Activated T-helper 1 cell treated with anti-CD3 and anti-CD28 coated beads, Interleukin-12 subunit alpha, Interleukin-12 subunit beta, Interleukin-2, Interleukin-4 antibody, amounts not matched to agents 30 ng/mL and 10 ng/mL and 1 ng/mL, durations not matched to agents 14 hours and 24 hours and 36 hours (primary cell): Measurements from ENCODE around the gene CACNA1C. TPM values are rescaled to one million over a fixed set of nuclear protein-coding genes. Genes with fewer than 3 reads are reported as not detected.

Experiments
- DNase-seq: peaks from one replicate; pipeline ENCODE4 v3.0.0; 2021; ENCODE audit warnings: low spot score
- H3K27ac Mint-ChIP-seq: one replicate; pipeline ENCODE4 v1.8.0; 2021; ENCODE audit warnings: mild to moderate bottlenecking, mixed read lengths
- H3K27me3 Mint-ChIP-seq: one replicate; pipeline ENCODE4 v1.8.0; 2022; ENCODE audit warnings: mild to moderate bottlenecking, moderate library complexity, mixed read lengths; ENCODE audit not compliant: insufficient read depth
- H3K36me3 Mint-ChIP-seq: one replicate; pipeline ENCODE4 v1.8.0; 2021; ENCODE audit warnings: low read depth, mixed read lengths
- H3K4me1 Mint-ChIP-seq: one replicate; pipeline ENCODE4 v1.8.0; 2021; ENCODE audit warnings: low read depth, mixed read lengths
- H3K4me3 Mint-ChIP-seq: one replicate; pipeline ENCODE4 v1.8.0; 2021; ENCODE audit warnings: mild to moderate bottlenecking, moderate library complexity, mixed read lengths
- H3K9me3 Mint-ChIP-seq: one replicate; pipeline ENCODE4 v1.8.0; 2021; ENCODE audit warnings: mixed read lengths
- intact Hi-C: fragments of 100-400 bp; cut with micrococcal nuclease; formaldehyde crosslinking; loops from one replicate; pipeline ENCODE4 v1.15.1; 2024
- total RNA-seq: library from RNA; stranded (reverse); gene quantifications from 2 replicates; pipeline ENCODE4 v1.2.3, GENCODE V29; 2022

Gene CACNA1C
- total RNA-seq, 1 donor from 2014 or later: 0.18 TPM

GRCh38 chr12:2641761-2642160 lies 589.0 kb downstream of the CACNA1C start:
- H3K36me3 Mint-ChIP-seq: no peaks in the 10 kb centered on the region
- peaks cover 19% of the 10 kb centered on the region for H3K4me1 Mint-ChIP-seq
- no peaks in the 10 kb centered on the region for H3K9me3 Mint-ChIP-seq
- H3K4me3 Mint-ChIP-seq: no peak overlapping the region
- intact Hi-C loops: no loop called here
- no peak overlapping the region for H3K27ac Mint-ChIP-seq
- DNase-seq: no peak
- H3K27me3 Mint-ChIP-seq: peaks cover 16% of the 10 kb centered on the region

DNA sequence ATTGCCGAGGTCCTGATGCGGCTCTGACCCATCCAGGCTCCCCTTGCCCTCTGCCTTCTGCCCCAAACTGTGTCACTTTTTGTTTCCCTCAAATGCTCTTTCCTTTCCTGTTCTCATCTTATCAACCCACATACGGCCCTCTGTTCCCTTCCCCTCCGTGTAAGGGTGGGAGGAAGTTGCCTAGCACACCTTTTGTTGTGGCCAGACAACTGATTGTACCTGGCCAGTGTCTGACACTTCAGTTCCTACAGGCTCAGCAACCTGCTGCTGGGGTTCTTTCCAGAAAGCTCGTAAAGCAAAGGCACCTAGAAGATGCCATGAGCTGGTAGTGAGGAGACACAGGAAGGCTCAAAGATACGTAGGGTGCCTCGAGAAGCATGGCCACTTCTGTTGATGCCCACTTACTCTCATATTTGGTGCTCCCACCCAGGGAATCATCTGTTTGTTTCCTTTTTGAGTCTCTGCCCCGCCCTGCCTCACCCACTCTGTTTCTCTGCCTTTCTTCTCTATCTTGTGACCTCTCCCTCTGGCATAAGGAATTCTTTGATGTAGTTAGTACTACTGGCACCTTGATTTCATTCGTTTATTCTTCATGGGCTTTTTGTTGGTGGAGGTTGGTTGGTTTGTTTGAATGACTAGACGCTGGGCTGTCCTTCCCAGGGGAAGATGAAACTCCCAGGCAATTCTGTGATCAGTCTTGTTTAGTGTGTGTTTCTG lies 589.5 kb downstream of the CACNA1C start:
- DNase-seq: no peak
- H3K27ac Mint-ChIP-seq: no peak overlapping the region
- peaks cover 17% of the 10 kb centered on the region for H3K27me3 Mint-ChIP-seq
- no peak overlapping the region for H3K4me3 Mint-ChIP-seq
- peaks cover 19% of the 10 kb centered on the region for H3K4me1 Mint-ChIP-seq
- no peaks in the 10 kb centered on the region for H3K36me3 Mint-ChIP-seq
- no peaks in the 10 kb centered on the region for H3K9me3 Mint-ChIP-seq
- intact Hi-C loops: no loop called here

DNA sequence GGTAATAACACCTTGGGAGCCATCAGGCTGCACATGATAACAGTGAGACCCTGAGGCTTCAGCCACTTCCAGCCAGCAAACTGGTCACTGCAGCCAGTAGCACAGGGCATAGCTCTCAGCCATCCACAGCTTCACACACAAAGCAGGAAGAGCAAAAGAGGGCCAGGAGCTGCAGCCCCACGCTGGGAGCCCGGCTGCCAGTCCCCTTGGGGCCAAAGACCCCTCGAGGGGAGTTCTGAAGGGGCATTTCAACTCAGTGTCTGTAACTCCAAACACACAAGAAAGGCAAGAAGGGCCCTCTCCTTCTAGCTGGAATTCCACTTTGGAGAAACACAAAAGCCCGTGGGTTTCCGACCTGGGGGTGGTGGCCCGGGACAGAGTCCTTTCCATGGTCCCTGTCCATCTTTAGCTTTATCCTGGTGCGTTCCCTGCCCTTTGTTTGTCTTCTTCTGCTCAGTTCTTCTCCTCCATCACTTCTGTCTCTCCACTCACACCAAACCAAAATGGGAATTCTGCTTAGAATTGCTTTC lies 590.2 kb downstream of the CACNA1C start:
- no peak for DNase-seq
- Mint-ChIP-seq H3K4me3 (no peak overlapping the region), H3K36me3 (no peaks in the 10 kb centered on the region), H3K9me3 (no peaks in the 10 kb centered on the region), H3K27me3 (peaks cover 17% of the 10 kb centered on the region), H3K27ac (no peak overlapping the region), H3K4me1 (peaks cover 19% of the 10 kb centered on the region)
- intact Hi-C loops: no loop called here

- DNase-seq: no peak
- Mint-ChIP-seq H3K4me3 (no peak overlapping the region), H3K36me3 (no peaks in the 10 kb centered on the region), H3K27ac (no peak overlapping the region), H3K4me1 (peaks cover 19% of the 10 kb centered on the region), H3K27me3 (peaks cover 17% of the 10 kb centered on the region), H3K9me3 (no peaks in the 10 kb centered on the region)
- intact Hi-C loops: no loop called here
Observed at GRCh38 chr12:2643576-2644135, 590.9 kb downstream of the CACNA1C start.

DNA sequence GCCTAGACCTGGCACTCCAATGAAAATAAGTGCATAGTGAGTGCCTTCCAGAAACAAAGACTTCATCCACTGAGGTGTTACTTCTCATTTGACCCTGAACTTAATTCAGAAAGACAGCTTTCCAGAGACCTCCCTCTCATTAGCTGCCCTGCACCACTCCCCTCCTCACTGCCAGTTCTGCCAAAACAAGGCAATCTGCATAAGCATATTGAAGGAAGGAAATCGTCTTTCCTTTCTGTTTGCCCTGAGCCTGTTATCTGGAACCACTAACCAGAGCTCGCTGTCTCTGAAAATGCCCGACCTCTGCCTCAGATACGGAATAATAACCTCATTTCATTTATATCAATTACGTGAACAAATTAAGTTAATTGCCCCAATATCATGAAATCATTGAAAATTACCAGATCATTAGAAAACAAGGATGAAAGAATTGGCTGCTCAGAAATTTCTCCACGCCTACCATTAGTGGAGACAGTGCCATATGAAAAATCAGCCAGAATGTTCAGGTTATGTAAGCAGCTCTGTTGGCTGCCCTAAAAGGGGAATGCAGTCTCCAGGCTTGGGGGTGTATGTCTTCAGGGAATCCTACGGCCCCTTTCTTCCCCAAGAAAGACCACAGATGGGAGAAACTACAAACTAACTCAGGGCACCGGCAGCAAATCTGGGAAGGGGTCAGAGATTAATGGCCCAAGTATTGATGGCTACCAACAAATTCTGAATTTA lies 592.1 kb downstream of the CACNA1C start:
- Mint-ChIP-seq H3K27ac (no peak overlapping the region), H3K27me3 (peaks cover 21% of the 10 kb centered on the region), H3K4me1 (peaks cover 19% of the 10 kb centered on the region), H3K36me3 (no peaks in the 10 kb centered on the region), H3K4me3 (no peak overlapping the region), H3K9me3 (no peaks in the 10 kb centered on the region)
- intact Hi-C loops: no loop called here
- no peak for DNase-seq

DNA sequence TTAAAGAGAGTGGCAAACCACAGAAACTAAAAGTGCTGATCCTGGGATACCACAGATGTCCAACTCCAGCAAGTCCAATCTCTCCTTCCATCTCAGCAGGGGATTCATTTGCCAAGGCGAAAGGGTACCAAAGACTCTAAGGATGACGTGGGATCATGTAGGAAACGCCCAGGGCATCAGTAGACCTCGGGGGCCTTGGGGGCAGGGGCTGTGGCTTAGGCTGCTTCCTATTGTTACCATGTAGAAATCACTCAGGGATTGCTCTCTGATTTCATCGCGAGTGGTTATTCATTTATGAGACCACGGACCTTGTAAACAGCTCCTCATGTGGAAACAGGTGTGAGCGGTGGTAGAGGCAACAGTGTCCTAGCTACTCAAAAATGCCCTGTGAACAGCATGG lies 592.7 kb downstream of the CACNA1C start:
- no peak overlapping the region for H3K4me3 Mint-ChIP-seq
- peaks cover 19% of the 10 kb centered on the region for H3K4me1 Mint-ChIP-seq
- no peaks in the 10 kb centered on the region for H3K36me3 Mint-ChIP-seq
- no peaks in the 10 kb centered on the region for H3K9me3 Mint-ChIP-seq
- DNase-seq: no peak
- intact Hi-C loops: no loop called here
- no peak overlapping the region for H3K27ac Mint-ChIP-seq
- peaks cover 24% of the 10 kb centered on the region for H3K27me3 Mint-ChIP-seq

- Mint-ChIP-seq H3K27ac (no peak overlapping the region), H3K4me3 (no peak overlapping the region), H3K9me3 (no peaks in the 10 kb centered on the region), H3K27me3 (peaks cover 24% of the 10 kb centered on the region), H3K36me3 (no peaks in the 10 kb centered on the region), H3K4me1 (peaks cover 13% of the 10 kb centered on the region)
- DNase-seq: no peak
- intact Hi-C loops: no loop called here
Observed at GRCh38 chr12:2646341-2646740, 593.6 kb downstream of the CACNA1C start.

GRCh38 chr12:2647186-2647585 lies 594.4 kb downstream of the CACNA1C start:
- Mint-ChIP-seq H3K27ac (no peak overlapping the region), H3K4me1 (peaks cover 6% of the 10 kb centered on the region), H3K9me3 (no peaks in the 10 kb centered on the region), H3K4me3 (no peak overlapping the region), H3K27me3 (peaks cover 24% of the 10 kb centered on the region), H3K36me3 (no peaks in the 10 kb centered on the region)
- no peak for DNase-seq
- intact Hi-C loops: no loop called here

- Mint-ChIP-seq H3K4me3 (no peak overlapping the region), H3K27me3 (peaks cover 24% of the 10 kb centered on the region), H3K9me3 (no peaks in the 10 kb centered on the region), H3K4me1 (no peaks in the 10 kb centered on the region), H3K36me3 (no peaks in the 10 kb centered on the region), H3K27ac (no peak overlapping the region)
- intact Hi-C loops: no loop called here
- no peak for DNase-seq
Observed at GRCh38 chr12:2648406-2648805, 595.6 kb downstream of the CACNA1C start.

- Mint-ChIP-seq H3K4me1 (no peaks in the 10 kb centered on the region), H3K36me3 (no peaks in the 10 kb centered on the region), H3K27ac (no peak overlapping the region), H3K27me3 (peaks cover 24% of the 10 kb centered on the region), H3K9me3 (no peaks in the 10 kb centered on the region), H3K4me3 (no peak overlapping the region)
- no peak for DNase-seq
- intact Hi-C loops: no loop called here
Observed at GRCh38 chr12:2649201-2650030, 596.6 kb downstream of the CACNA1C start.

DNA sequence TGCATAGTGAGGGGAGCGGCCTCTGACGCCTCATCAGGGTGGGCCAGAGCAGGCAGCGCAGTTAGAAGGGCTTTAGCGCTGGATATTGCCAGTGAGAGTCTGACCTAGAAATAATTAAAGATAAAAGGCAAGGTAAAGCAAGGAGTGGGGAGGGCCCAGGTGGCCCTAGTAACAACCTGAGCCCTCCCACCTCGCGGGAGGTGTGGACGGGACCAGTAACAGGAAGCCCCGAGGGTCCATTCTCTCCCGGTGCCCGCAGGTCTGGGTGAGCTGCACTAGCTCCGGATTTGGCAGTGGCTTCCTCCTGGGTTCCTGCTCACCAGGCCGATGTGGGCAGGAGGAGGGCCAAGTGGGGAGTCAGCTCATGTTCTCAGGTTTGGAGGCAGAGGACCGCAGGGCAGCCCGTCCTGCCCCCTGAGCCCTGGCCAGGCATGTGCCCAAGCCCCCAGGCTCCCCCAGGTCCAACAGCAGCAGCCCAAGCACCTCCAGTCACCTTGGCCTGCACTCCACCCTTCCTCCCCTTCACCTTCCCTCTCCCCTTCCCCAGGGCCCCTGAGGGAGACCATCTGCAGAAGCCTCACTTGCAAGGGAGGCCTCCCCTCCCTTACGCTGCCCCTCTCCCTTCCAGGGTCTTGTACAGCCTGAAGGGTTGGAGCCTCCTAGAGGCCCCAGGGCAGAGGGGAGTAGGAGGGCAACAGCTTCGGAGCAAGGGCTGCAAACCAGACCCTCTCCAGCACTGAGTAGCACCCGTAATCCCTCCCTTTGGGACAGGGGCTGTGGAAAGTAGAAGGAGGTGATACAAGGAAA lies 597.7 kb downstream of the CACNA1C start:
- intact Hi-C loops: no loop called here
- Mint-ChIP-seq H3K9me3 (no peaks in the 10 kb centered on the region), H3K27me3 (peaks cover 15% of the 10 kb centered on the region), H3K4me1 (no peaks in the 10 kb centered on the region), H3K4me3 (no peak overlapping the region), H3K36me3 (no peaks in the 10 kb centered on the region), H3K27ac (no peak overlapping the region)
- no peak for DNase-seq
